HG03565 (cell line): Measurements from ENCODE around the gene EIF1AY.
"Not testable (repeated sequence)": the region's sequence is repeated elsewhere in the genome, so short reads cannot be mapped to it uniquely, and the experiment has no call there.

Experiments used
- ATAC-seq: cut with Tn5 transposase; IDR thresholded peaks from one replicate; pipeline ENCODE4 v1.9.1; 2021; ENCODE audit warnings: mild to moderate bottlenecking, moderate library complexity; ENCODE audit not compliant: unreplicated experiment

The EIF1AY gene

DNA sequence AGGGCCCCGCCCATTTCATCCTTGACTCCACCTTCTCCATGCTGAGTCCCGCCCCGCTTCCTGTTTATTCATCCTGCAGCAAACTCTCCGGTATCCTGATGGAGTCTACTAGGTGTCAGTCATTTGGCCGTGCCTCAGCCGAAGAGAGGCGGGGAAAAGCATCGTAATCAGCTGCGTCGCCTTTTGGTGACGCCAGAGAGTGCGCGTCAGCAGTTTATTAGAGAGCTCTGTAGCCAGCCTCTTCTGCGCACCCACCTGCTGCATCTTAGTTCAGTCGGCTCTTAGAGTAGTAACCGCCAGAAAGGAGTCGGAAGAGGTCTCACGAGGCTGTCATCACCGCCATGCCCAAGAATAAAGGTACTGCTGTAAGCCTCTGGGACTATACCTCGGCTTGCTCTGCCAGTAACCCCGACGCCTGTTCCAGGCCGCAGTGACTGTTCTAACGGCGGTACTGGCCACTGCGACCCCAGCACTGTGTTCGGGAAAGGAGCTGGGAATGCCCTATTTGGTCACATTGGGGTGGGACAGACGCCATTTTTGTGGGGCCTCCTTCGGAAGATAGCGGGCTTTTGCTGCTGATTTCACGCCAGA lies at the start of gene EIF1AY:
EIF1AY (plus strand) TSS at position 246 of the 591 bp plus-strand sequence; CDS start at position 342, 96 bp downstream.
- ATAC-seq: peak; percentile 91

GRCh38 chrY:20528435-20528834 lies 47.1 kb upstream of the EIF1AY start:
- ATAC-seq: no peak

DNA sequence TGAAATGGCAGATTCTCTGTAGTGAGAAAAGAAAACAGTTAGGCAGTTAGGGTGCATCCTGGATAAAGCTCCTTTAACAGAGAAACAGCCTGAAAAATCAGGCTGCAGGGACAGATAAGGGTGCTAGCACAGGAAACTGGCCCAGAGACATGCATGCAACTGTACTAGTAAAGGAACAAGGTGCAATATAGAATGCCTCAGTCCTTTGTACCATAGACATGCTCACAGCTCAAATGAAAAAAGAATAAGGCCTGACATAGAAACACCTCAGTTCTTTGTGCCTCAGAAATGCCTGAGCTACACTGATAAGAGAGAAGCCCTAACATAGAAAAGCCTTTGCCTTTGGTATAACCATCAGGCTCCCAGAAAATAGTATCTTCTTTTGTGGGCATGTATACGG lies 37.4 kb upstream of the EIF1AY start:
- no peak for ATAC-seq

- peak; percentile 60 for ATAC-seq
Observed at GRCh38 chrY:20538933-20539332, 36.6 kb upstream of the EIF1AY start.

DNA sequence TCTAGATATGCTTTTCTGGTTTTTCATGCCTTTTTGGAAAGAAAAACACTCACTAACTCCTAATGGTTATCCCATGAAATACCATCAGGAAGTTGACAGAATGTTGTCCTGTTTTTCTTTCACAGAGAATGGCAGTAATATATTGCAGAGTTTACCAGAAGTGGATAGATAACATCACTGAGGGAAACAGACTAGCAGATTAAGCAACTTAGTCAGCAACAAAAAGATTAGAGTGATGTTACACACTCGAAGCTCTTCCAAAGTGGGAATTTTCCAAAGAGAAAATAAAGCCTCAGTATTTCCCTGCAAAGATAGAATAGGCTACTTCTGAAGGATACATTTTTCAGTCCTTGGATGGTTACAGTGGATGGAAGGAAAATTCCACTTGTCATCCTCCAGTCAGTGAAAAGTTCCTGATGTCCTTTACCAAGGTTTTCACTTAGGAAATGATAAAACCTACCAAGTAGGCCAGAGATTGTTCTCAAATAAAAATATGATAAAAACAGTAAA lies 31.1 kb upstream of the EIF1AY start:
- no peak for ATAC-seq

DNA sequence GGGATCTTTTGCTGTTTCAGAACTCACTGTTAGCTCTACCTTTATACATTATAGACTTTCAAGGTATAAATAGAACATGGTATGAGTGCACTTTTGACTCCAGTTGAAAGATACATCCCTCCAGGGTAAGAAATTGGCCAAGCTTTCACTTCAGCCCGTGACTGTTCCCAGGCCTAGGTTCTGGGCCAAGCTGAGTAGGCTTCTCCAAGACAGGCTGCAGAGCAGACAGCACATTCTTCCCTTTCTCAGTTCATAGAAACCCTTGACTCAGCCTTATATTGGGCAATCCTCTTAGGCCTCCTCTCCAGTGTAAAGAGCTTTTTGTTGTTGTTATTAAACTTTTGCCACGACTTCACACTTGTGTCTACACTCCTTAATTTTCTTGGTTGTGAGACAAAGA lies 29.5 kb upstream of the EIF1AY start:
- ATAC-seq: no peak

GRCh38 chrY:20549289-20549688 lies 26.3 kb upstream of the EIF1AY start:
- no peak for ATAC-seq

- ATAC-seq: no peak
Observed at GRCh38 chrY:20551840-20552239, 23.7 kb upstream of the EIF1AY start.

GRCh38 chrY:20552764-20553323 lies 22.7 kb upstream of the EIF1AY start:
- not testable (repeated sequence) for ATAC-seq

DNA sequence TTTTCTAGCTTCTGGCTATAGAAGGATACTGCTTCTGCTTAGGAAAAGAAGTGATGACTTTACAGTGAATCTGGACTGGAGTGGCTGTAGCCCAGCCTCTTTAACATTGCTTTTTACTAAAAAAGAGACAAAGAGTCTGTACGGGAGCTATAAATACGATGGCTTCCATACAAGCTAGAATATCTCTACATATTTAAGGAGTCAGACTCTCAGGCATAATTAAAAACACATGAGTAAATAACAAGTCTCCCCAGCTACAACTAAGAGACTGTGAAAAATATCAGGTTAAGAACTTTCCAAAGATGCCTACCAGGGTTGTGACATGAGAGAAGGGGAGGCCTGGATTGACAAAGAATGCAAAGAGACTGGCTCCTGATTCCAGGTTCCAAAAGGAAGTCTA lies 19.8 kb upstream of the EIF1AY start:
- ATAC-seq: no peak

DNA sequence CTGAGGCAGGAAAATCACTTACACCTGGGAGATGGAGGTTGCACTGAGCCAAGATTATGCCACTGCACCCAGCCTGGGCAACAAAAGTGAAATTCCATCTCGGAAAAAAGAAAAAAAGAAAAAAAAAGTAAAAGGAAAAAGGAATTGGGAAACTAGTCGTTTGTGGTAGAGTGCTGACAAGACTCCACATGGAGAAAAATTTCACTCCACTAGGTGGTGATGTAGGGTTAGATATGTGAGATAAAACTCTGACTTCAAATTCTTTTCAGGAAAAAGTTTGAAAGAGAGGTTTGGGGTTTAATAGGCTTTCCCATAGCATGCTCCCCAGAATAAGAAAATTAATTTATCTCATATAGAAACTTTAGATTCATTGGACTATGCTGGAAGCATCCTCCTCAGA lies 16.9 kb upstream of the EIF1AY start:
- ATAC-seq: no peak

- ATAC-seq: no peak
Observed at GRCh38 chrY:20559873-20560512, 15.6 kb upstream of the EIF1AY start.

DNA sequence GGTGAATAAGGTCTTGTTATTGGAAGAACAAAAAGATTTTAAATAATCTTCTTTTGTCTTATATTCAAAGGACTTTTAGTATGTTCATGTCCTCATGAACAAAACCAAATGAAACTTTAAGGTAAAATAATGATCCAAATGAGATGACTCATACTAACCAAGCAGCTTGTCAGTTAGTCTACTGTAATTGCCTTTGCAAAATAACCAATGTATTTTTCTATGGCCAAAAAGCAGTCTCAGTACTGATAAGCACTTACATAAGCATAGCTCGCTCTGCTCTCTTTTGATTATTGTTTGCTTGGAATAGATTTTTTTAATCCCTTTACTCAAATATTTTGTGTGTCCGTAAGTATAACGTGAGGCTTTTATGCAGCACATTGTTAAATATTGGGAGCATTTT lies 4.3 kb upstream of the EIF1AY start:
- no peak for ATAC-seq

DNA sequence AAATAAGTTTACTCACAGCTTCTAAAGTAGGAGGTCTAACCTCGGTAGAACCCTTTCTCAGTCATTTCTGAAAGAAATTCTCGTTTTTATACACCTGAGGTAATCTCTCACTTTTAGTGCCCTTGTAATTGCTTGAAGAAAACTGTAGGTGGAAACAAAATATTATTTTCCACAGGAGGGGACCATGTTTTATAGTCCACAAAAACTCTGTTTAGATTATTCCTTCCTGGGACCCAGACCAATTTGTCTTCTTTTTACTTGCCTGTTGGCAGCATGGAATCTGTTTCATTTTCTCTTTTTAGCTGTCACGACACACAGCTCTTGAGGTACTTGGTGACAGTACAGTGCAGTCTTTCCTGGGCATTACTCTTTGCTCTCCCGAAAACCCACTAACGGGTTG lies 930 bp downstream of the EIF1AY start:
- no peak for ATAC-seq

DNA sequence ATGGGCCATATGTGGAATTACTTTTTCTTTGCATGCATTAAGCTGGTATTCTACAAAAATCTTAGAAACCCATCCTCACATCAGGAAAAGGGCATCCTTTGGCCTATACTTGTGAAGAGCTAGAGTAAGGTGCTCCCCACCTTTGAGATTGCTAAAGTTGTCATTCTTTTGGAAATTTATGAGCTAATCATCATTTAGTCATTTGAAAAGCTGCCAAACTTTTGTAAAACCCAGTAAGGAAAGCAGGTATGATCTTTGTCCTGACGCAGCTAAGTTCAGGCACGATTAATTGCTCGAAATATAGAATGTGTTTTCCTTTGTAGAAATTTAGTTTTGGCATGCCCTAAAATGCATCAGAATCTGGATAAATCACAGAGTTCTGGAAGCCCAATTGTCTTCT lies 2.6 kb downstream of the EIF1AY start:
- ATAC-seq: no peak

- no peak for ATAC-seq
Observed at GRCh38 chrY:20581687-20582086, 6.1 kb downstream of the EIF1AY start.

- no peak for ATAC-seq
Observed at GRCh38 chrY:20586161-20586560, 10.6 kb downstream of the EIF1AY start.
